Stimulated activated CD4-positive, alpha-beta T cell treated with anti-CD3 and anti-CD28 coated beads, Interleukin-15, amount 100 ng/mL, for 1 hour (primary cell): ENCODE data around the gene STYXL1.
A peak's percentile ranks its signal among the peaks of the same experiment; 100 is the strongest.

Source experiments
- DNase-seq, 2 donors: peaks; one replicate each; pipeline ENCODE4 v3.0.0-alpha.2; 2020; ENCODE audit warnings: low read depth in 1 of 2, low spot score in 1 of 2

Gene STYXL1

GRCh38 chr7:75995052-75995471 lies 52.7 kb downstream of the STYXL1 start:
- DNase-seq = no peak

- peak; percentile 87 to 95 for DNase-seq
Observed at GRCh38 chr7:75994388-75995051, 53.3 kb downstream of the STYXL1 start, which contains the start of gene TMEM120A. Gene TMEM120A (minus strand): TSS chr7:75994595. CDS start chr7:75994570, 25 bp downstream.

- no peak for DNase-seq
Observed at GRCh38 chr7:75993689-75994387, 54.0 kb downstream of the STYXL1 start.

GRCh38 chr7:75992083-75992755 lies 55.6 kb downstream of the STYXL1 start:
- no peak for DNase-seq

- no peak for DNase-seq
Observed at GRCh38 chr7:75991531-75992082, 56.2 kb downstream of the STYXL1 start.

- DNase-seq = no peak
Observed at GRCh38 chr7:75989500-75990388, 58.1 kb downstream of the STYXL1 start.

GRCh38 chr7:75988568-75989499 lies 59.0 kb downstream of the STYXL1 start:
- DNase-seq = no peak

- DNase-seq = no peak
Observed at GRCh38 chr7:75987805-75988567, 59.8 kb downstream of the STYXL1 start.

GRCh38 chr7:75987026-75987804 lies 60.6 kb downstream of the STYXL1 start:
- DNase-seq = no peak

GRCh38 chr7:75986147-75986781 lies 61.5 kb downstream of the STYXL1 start:
- DNase-seq = no peak

- no peak for DNase-seq
Observed at GRCh38 chr7:75985518-75986146, 62.2 kb downstream of the STYXL1 start.

- no peak for DNase-seq
Observed at GRCh38 chr7:75985009-75985517, 62.7 kb downstream of the STYXL1 start.

GRCh38 chr7:75984130-75985008 lies 63.4 kb downstream of the STYXL1 start:
- DNase-seq = no peak

GRCh38 chr7:75983471-75984129 lies 64.2 kb downstream of the STYXL1 start:
- DNase-seq = no peak

- no peak for DNase-seq
Observed at GRCh38 chr7:75982306-75983064, 65.3 kb downstream of the STYXL1 start.
